GM20000 (cell line): ENCODE results near the gene BMP8B.

Experiments
- DNase-seq: peaks from one replicate; pipeline ENCODE4 v3.0.0; 2012; ENCODE audit warnings: low spot score
- TF ChIP-seq, protein P1 (sequence below): IDR thresholded peaks from 2 replicates; pipeline ENCODE4 v1.5.1; 2012; ENCODE audit warnings: mild to moderate bottlenecking, control low read depth; ENCODE audit errors: extremely low read depth, missing control alignments

The BMP8B gene

DNA sequence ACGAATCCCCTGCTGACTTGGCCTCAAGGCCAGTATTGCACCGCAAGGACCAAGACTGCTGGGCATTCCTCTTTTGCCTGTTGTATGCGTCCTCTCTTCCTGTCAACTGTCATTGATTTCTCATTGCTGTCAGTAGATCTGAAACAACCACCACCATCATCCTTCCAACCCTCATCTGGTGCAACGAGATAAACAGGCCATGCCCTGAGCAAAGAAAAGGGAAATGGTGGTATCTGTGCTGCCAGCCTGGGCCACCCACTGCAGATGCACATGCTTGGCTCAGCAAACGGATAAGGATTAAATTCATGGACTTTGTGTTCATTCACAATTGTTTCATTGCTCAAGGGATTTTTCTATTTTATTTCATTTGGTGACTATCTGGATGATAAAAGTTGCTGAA is 31.2 kb downstream of the BMP8B start:
- DNase-seq: no peak
- TF ChIP-seq, protein P1, sequence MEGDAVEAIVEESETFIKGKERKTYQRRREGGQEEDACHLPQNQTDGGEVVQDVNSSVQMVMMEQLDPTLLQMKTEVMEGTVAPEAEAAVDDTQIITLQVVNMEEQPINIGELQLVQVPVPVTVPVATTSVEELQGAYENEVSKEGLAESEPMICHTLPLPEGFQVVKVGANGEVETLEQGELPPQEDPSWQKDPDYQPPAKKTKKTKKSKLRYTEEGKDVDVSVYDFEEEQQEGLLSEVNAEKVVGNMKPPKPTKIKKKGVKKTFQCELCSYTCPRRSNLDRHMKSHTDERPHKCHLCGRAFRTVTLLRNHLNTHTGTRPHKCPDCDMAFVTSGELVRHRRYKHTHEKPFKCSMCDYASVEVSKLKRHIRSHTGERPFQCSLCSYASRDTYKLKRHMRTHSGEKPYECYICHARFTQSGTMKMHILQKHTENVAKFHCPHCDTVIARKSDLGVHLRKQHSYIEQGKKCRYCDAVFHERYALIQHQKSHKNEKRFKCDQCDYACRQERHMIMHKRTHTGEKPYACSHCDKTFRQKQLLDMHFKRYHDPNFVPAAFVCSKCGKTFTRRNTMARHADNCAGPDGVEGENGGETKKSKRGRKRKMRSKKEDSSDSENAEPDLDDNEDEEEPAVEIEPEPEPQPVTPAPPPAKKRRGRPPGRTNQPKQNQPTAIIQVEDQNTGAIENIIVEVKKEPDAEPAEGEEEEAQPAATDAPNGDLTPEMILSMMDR: no peak

DNA sequence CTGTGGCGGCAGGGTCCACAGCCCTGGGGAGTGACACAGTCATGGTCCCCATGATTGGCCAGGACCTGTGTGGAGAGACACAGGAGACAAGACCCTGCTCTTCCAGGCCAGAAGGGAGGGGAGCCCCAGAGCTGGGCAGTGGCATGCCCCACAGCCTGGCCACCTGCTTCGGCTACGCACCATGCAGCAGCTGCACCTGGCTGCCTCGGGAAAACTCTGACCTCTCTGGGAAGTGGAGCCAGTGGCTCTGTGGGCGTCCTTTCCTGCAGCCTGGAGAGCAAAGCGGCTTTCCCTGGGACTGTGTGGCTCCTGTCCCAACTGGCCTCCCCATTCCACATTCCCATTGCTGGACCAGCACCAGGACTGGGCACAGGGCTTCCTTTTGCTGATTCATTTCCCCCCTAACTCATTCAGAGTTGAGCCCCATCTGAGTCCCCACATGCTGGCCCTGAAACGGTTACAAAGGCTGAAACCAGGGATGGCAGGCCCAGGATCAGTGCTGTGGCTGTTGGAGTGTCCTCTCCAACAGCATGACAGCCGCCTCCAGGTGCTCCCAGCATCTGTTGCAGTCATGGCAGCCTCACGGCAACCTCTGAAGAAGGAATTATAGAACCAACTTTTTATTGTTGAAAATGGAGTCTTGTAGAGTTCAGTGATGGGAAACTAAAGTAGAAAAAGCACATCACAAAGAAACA is 32.6 kb downstream of the BMP8B start:
- DNase-seq: no peak
- TF ChIP-seq, protein P1: no peak

DNA sequence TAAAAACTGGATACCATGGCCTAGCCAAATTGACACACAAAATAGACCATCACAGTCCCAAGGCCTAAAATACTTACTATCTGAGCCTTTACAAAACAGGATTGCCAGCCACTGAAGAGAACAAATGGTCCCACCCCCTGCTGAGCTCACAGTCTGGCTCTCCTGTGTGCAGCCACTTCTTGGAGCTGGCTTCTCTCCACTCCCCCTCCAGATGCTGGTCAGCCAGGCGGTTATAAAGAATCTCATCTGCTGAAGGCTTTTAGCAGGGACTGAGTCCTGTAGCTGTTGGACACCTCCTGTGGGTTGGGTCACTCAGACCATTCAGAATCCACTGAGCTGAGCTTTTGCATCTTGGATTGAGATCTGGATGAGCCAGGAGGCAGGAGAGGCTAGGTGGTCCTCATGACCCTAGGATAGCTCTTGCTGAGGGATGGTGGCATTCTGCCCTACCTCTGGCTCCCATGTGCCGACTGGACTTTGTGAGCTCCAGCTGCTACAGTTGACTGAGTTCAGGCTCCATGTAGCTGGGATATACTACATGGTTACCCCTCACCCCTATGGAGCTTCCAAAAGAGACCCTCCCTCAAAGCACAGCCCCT is 33.7 kb downstream of the BMP8B start:
- TF ChIP-seq, protein P1: no peak

DNA sequence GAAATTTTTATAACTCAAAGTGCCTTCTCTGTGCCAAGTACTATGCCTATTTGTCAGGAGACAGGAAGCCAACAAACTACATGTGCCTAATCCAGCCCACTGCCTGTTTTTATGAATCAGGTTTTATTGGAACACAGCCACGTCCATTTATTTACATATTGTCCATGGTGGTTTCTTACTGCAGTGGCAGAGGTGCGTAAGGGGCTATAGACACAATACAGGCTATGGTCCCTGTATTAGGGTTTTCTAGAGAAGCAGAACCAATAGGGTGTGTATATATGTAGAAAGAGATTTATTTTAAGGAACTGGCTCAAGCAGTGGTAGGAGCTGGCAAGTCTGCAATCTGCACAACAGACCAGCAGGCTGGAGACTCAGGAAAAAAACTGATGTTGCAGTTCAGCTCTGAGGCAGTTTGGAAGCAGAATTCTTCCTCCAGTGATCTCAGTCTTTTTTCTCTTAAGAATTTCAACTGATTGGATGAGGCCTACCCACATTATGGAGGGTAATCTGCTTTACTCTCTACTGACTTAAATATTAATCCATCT is 34.6 kb downstream of the BMP8B start:
- DNase-seq: no peak
- TF ChIP-seq, protein P1: no peak

More for the DNA sequence above, 33.7 kb downstream of the BMP8B start:
- no peak for DNase-seq

DNA sequence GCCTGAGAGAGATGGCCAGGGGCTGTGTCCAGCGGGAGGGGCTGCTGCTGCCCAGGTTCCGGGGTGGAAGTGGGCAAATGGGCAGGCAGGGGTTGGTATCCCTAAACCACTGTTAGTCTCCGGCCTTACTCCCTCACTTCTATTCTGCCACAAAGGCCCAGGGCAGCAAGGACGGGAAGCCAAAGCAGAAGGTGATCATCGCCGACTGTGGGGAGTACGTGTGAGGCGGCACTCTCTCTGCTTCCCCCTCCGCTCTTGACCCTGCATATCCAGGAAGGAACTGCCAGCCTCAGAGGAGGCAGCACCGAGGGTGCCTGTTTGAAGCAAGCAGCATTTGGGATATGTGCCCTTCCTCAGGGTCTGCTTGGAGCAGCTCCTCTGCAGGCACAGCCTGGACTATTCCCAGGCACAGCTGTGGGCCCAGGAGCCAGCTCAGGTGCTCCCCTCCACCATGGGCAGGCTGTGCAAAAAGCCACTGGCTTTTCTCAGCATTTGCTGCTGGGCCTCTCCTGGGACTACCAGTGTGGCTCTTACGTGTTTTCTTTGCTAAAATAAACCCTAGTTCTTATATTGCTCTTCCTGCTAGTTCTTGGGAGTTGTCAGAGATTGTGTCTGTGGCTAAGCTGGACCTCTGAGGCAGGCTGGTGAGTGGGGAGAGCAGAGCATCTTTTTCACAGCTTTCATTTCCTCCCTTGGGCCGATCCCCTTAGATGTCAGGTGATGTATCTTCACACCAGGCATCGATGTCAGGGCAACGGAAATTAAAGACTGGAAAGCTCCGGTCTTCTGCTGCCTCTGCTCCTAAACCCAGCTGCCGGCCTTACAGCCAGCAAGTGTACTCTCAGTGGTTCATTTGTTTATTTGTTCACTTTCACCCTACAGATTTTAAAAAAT is 35.3 kb downstream of the BMP8B start:
- TF ChIP-seq, protein P1: no peak
- no peak for DNase-seq

DNA sequence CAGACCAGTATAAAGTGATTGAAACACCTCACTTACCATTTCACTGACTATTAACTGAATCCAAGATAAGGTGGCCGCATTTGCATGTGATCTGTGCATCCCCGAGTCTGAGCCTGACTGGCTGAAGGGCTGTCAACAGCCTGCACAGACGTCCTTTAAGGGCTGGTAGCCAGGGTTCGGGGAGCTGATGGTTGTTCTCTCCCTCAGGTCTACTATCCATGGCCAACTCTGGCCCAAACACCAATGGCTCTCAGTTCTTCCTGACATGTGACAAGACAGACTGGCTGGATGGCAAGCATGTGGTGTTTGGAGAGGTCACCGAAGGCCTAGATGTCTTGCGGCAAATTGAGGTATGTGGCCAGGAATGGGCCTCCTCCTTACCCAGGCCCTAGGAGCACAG is 36.0 kb downstream of the BMP8B start:
- no peak for DNase-seq
- TF ChIP-seq, protein P1: no peak
